Subcutaneous adipose tissue (tissue), 4 donors: ENCODE measurements around the gene MMEL1. TPM values are rescaled to one million over a fixed set of nuclear protein-coding genes. Genes with fewer than 3 reads are reported as not detected.

Experiments
- CTCF ChIP-seq: fragments of 450-650 bp; IDR thresholded peaks from one replicate; pipeline ENCODE4 v1.5.1; 2016; ENCODE audit warnings: low read depth, mild to moderate bottlenecking, control low read depth, antibody characterized with exemption, moderate library complexity
- total RNA-seq, 4 donors: library from RNA; depleted of rRNA; stranded (reverse); fragments of >200 nt; gene quantifications; one replicate each; pipeline ENCODE4 v1.1.0, GENCODE V29; 2016

Gene MMEL1
- total RNA-seq, 4 donors from 2014 or later = 1.3 to 4.0 TPM; not detected in 2

- no peak for TF ChIP-seq CTCF
These were observed 10.7 kb upstream of the MMEL1 start for GRCh38 chr1:2643414-2644077.

GRCh38 chr1:2642560-2643413, 10.0 kb upstream of the MMEL1 start:
- TF ChIP-seq CTCF = no peak

- TF ChIP-seq CTCF = no peak
These were observed 9.3 kb upstream of the MMEL1 start for GRCh38 chr1:2642131-2642559.

- no peak for TF ChIP-seq CTCF
These were observed 8.7 kb upstream of the MMEL1 start for GRCh38 chr1:2641381-2642130.

GRCh38 chr1:2640626-2641025, 7.8 kb upstream of the MMEL1 start:
- no peak for TF ChIP-seq CTCF

GRCh38 chr1:2639607-2640521, 7.0 kb upstream of the MMEL1 start:
- no peak for TF ChIP-seq CTCF
